GM18867 (cell line): ENCODE results near the gene ELP2.

Experiments
- ATAC-seq: cut with Tn5 transposase; IDR thresholded peaks from one replicate; pipeline ENCODE4 v1.9.1; 2021; ENCODE audit warnings: mild to moderate bottlenecking, moderate library complexity; ENCODE audit not compliant: unreplicated experiment

The ELP2 gene

GRCh38 chr18:36212301-36213171 is 82.8 kb downstream of the ELP2 start:
- no peak for ATAC-seq

- ATAC-seq, result no peak
Measured at GRCh38 chr18:36214811-36215210, 85.1 kb downstream of the ELP2 start.

DNA sequence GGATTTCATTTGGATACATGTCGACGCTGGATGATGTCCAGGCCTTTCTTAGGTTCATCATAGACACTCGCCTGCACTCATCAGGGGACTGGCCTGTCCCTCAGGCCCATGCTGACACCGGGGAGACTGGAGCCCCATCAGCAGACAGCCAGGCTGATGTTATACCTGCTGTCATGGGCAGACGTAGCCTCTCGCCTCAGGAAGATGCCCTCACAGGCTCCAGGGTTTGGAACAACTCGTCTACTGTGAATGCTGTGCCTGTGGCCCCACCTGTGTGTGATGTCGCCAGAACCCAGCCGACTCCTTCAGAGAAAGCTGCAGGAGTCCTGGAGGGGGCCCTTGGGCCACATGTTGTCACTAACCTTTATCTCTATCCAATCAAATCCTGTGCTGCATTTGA is 85.9 kb downstream of the ELP2 start:
- ATAC-seq, result no peak

DNA sequence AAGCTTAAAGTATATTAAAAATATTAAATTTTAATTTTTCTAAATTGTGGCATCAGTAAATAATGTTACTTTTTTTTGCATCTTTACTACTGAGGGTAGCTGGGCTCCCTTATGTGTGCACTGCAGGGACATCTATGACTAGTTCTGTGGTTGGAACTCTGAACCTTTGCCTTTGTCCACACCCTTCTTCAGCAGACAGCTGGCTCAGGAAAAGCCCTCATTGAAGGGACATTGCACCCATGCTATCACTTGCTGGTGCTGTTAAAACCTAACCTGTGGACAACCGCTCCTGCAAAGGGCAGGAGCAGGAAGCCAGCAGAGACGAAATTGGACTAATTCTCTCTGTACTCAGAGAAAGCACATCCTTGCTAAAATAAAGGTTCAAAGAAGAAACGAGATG is 87.6 kb downstream of the ELP2 start:
- no peak for ATAC-seq

GRCh38 chr18:36229188-36229587 is 99.5 kb downstream of the ELP2 start:
- ATAC-seq, result no peak
